Measurements from ENCODE around the gene CYFIP1.

DNA sequence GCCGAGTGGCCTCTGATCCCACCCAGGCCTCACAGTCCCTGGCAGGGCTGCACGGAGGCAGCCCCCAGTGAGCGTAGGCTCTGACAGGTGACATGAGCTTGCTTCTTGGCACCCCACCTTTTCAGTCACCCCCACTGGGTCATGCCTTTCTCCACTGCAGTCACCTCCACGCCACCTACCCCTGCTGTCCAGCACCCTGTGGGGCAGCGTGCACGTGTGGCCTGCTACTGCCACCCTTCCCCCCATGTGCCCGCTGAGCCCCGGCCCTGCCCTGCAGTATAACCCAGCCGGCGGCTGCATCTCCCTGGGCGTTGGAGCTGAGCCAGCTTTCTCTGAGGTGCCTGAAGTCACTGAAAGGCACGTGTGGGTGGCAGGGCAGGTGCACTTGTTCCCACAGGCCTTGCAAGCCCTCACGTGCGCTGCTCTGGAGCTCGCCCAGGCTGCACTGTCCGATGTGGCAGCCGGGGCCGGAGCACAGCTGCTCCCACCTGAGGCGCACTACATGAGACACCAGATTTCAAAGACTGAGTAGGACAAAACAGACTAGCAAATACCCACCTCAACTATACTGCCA lies 76.1 kb downstream of the CYFIP1 start:
- TF ChIP-seq, protein P1, sequence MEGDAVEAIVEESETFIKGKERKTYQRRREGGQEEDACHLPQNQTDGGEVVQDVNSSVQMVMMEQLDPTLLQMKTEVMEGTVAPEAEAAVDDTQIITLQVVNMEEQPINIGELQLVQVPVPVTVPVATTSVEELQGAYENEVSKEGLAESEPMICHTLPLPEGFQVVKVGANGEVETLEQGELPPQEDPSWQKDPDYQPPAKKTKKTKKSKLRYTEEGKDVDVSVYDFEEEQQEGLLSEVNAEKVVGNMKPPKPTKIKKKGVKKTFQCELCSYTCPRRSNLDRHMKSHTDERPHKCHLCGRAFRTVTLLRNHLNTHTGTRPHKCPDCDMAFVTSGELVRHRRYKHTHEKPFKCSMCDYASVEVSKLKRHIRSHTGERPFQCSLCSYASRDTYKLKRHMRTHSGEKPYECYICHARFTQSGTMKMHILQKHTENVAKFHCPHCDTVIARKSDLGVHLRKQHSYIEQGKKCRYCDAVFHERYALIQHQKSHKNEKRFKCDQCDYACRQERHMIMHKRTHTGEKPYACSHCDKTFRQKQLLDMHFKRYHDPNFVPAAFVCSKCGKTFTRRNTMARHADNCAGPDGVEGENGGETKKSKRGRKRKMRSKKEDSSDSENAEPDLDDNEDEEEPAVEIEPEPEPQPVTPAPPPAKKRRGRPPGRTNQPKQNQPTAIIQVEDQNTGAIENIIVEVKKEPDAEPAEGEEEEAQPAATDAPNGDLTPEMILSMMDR (IDR thresholded peaks at IDR 0.05) = no peak
- no peak for TF ChIP-seq ZFX (IDR thresholded peaks at IDR 0.05; ENCODE audit: borderline replicate concordance)

All from 22Rv1 (cell line).